HepG2 (cell line): ENCODE measurements around the gene SRSF3. TPM values are rescaled to one million over a fixed set of nuclear protein-coding genes. Genes with fewer than 3 reads are reported as not detected.
A peak's percentile ranks its signal among the peaks of the same experiment; 100 is the strongest.

ENCODE experiments used
- ATAC-seq: fragments of 200-7000 bp; cut with Tn5 transposase; 3 replicates; pipeline ENCODE4 v1.9.1; 2020; ENCODE audit warnings: mild to moderate bottlenecking, moderate library complexity
- BruUV-seq: library from RNA; stranded (reverse); fragments of 400-500 nt; replicated peaks from 2 replicates; lab custom pipeline; 2021; lab: Mats Ljungman, UMichigan
- CTCF ChIA-PET: fragments of 300-600 bp; formaldehyde crosslinking; extraction: SDS; loops from one replicate; lab custom pipeline; 2021; ENCODE audit warnings: low total read pairs, inconsistent platforms, low intra/inter-chr PET ratio; lab: Yijun Ruan, JAX
- POLR2A ChIA-PET: fragments of 350-600 bp; sonication (Branson Sonifier 250); formaldehyde crosslinking; loops from one replicate; lab custom pipeline; 2020; ENCODE audit warnings: antibody characterized with exemption, inconsistent platforms; lab: Yijun Ruan, JAX
- DNase-seq: peaks from one replicate; pipeline ENCODE4 v3.0.0-alpha.2; 2015; ENCODE audit warnings: low spot score
- FAIRE-seq: peaks from 3 replicates; lab custom pipeline; 2011; peaks lifted over from hg19 to GRCh38; lab: Jason Lieb, UNC
- H2AFZ ChIP-seq: one replicate; pipeline ENCODE4 v1.6.1; 2011; ENCODE audit warnings: low read length, inconsistent platforms
- H3K27ac ChIP-seq: fragments of 300-600 bp; 3 replicates; pipeline ENCODE4 v1.8.0; 2011; ENCODE audit warnings: mixed run types, mild to moderate bottlenecking, mixed read lengths, low read length, inconsistent platforms; ENCODE audit not compliant: insufficient read depth; ENCODE audit errors: extremely low read length
- H3K27me3 ChIP-seq, 2 experiments: fragments of 200-600 bp in 1 of 2; 2 replicates in 1 of 2; 3 replicates in 1 of 2; pipeline versions ENCODE4 v1.6.0 to v1.8.0; 2011; ENCODE audit warnings: low read length in 2 of 2, mild to moderate bottlenecking in 2 of 2, moderate library complexity in 2 of 2, inconsistent platforms in 1 of 2; ENCODE audit not compliant: insufficient read depth in 2 of 2, control insufficient read depth in 1 of 2
- H3K36me3 ChIP-seq, 2 experiments: fragments of 200-600 bp in 1 of 2; replicated peaks in 1 of 2; 2 replicates in 1 of 2; 3 replicates in 1 of 2; pipeline versions ENCODE4 v1.5.1 to v1.8.0; 2011; ENCODE audit warnings: low read length in 2 of 2, inconsistent platforms in 1 of 2; ENCODE audit not compliant: insufficient read depth in 2 of 2, control insufficient read depth in 1 of 2
- H3K4me1 ChIP-seq: 2 replicates; pipeline ENCODE4 v1.5.1; 2012; ENCODE audit warnings: low read length, inconsistent platforms; ENCODE audit not compliant: insufficient read depth
- H3K4me2 ChIP-seq: 2 replicates; pipeline ENCODE4 v1.6.0; 2011; ENCODE audit warnings: low read depth, low read length, inconsistent platforms
- H3K4me3 ChIP-seq, 3 experiments: fragments of 200-600 bp in 1 of 3; sonication (generic), shearing (Covaris generic) in 1 of 3; replicated peaks in 1 of 3; 2 replicates each; pipeline ENCODE4 v1.5.1; 2011 to 2016; ENCODE audit warnings: low read length in 3 of 3, inconsistent platforms in 2 of 3, low read depth in 2 of 3, mild to moderate bottlenecking in 2 of 3, control low read depth in 1 of 3, mixed read lengths in 1 of 3; ENCODE audit not compliant: insufficient read depth in 1 of 3
- H3K79me2 ChIP-seq: one replicate; pipeline ENCODE4 v1.6.1; 2011; ENCODE audit warnings: low read length, inconsistent platforms; ENCODE audit not compliant: insufficient read depth
- H3K9ac ChIP-seq: 2 replicates; pipeline ENCODE4 v1.6.0; 2011; ENCODE audit warnings: mild to moderate bottlenecking, low read depth, low read length, inconsistent platforms; ENCODE audit not compliant: insufficient read depth
- H3K9me3 ChIP-seq: 2 replicates; pipeline ENCODE4 v1.5.1; 2012; ENCODE audit warnings: mild to moderate bottlenecking, low read length
- H4K20me1 ChIP-seq: 2 replicates; pipeline ENCODE4 v1.6.0; 2011; ENCODE audit warnings: inconsistent platforms, mild to moderate bottlenecking, low read length, moderate library complexity; ENCODE audit not compliant: insufficient read depth
- DNMT3B ChIP-seq: conservative IDR thresholded peaks from 2 replicates; pipeline ENCODE4 v1.6.1; 2016; ENCODE audit warnings: missing biosample characterization, control low read depth
- FOSL2 ChIP-seq: sonication (generic); formaldehyde crosslinking; IDR thresholded peaks from 2 replicates; pipeline ENCODE4 v1.4.0; 2020; ENCODE audit warnings: missing genetic modification reagents
- MAFF ChIP-seq: IDR thresholded peaks from 2 replicates; pipeline ENCODE4 v1.6.1; 2011; ENCODE audit warnings: low read depth, low read length, improper control_type of control experiment
- MAFK ChIP-seq, 2 experiments: IDR thresholded peaks in 1 of 2; conservative IDR thresholded peaks in 1 of 2; 2 replicates each; pipeline ENCODE4 v1.6.1; 2011; ENCODE audit warnings: improper control_type of control experiment in 2 of 2, low read length in 2 of 2
- SAP130 ChIP-seq: IDR thresholded peaks from 2 replicates; pipeline ENCODE4 v1.6.1; 2016; ENCODE audit warnings: low read depth
- TEAD3 ChIP-seq: optimal IDR thresholded peaks from 2 replicates; pipeline ENCODE3; 2016; ENCODE audit warnings: borderline replicate concordance
- TFAP4 ChIP-seq: sonication (generic); IDR thresholded peaks from 2 replicates; pipeline ENCODE4 v1.6.1; 2016; ENCODE audit warnings: low read depth, borderline replicate concordance
- TGIF2 ChIP-seq: IDR thresholded peaks from 2 replicates; pipeline ENCODE4 v1.6.1; 2016; ENCODE audit warnings: control low read depth, missing compliant biosample characterization
- ZBTB2 ChIP-seq: sonication (generic); formaldehyde crosslinking; IDR thresholded peaks from 2 replicates; pipeline ENCODE4 v1.8.0; 2022; ENCODE audit warnings: low read depth, missing genetic modification reagents
- ZNF281 ChIP-seq: sonication (generic); formaldehyde crosslinking; IDR thresholded peaks from 2 replicates; pipeline ENCODE4 v1.4.0; 2020; ENCODE audit warnings: missing genetic modification reagents, borderline replicate concordance
- ZNF317 ChIP-seq: sonication (generic); formaldehyde crosslinking; IDR thresholded peaks from 2 replicates; pipeline ENCODE4 v1.5.0; 2020; ENCODE audit warnings: mild to moderate bottlenecking, missing genetic modification reagents
- ZXDC ChIP-seq: sonication (generic); formaldehyde crosslinking; IDR thresholded peaks from 2 replicates; pipeline ENCODE4 v1.5.0; 2020; ENCODE audit warnings: mild to moderate bottlenecking, missing genetic modification reagents
- WGBS: methylation state at CpG from one replicate; pipeline ENCODE4 v1.1.6; 2017; ENCODE audit warnings: low lambda C conversion rate; 5-methylcytosine and 5-hydroxymethylcytosine counted together
- in situ Hi-C: cut with HindIII; loops from 2 replicates; pipeline ENCODE4 v1.10.0; 2017; ENCODE audit warnings: low pct_unique_long_range_greater_than_20kb; ENCODE audit not compliant: extremely low pct_ligation_motif_present
- intact Hi-C: fragments of 100-400 bp; cut with micrococcal nuclease; formaldehyde crosslinking; loops from one replicate; pipeline ENCODE4 v1.10.0; 2022; ENCODE audit not compliant: unreplicated experiment
- polyA plus RNA-seq, 8 experiments: library from polyadenylated mRNA; depleted of rRNA in 3 of 8; stranded (reverse) in 7 of 8; unstranded in 1 of 8; fragments of >200 nt; fragmentation: Illumina TruSeq in 4 of 8; extraction: Trizol in 4 of 8; gene quantifications; 2 replicates each; pipeline versions ENCODE4 v1.2.1 to v1.2.3, GENCODE V29; 2011 to 2016; ENCODE audit warnings: low read depth in 4 of 8, missing spikeins in 1 of 8, mixed read lengths in 1 of 8; ENCODE audit not compliant: insufficient read depth in 1 of 8
- total RNA-seq, 5 experiments: library from RNA; depleted of rRNA; stranded (reverse); fragments of >200 nt; fragmentation: Illumina TruSeq; extraction: Trizol; gene quantifications; 2 replicates each; pipeline ENCODE4 v1.2.3, GENCODE V29; 2016; ENCODE audit warnings: low read depth in 1 of 5

The SRSF3 gene
- total and polyA plus RNA-seq, 2 of the 13 experiments (the other 11 are each of a cell fraction or from before 2014, with no cell fraction given): 206 to 684 TPM

- DNase-seq (peak; percentile 57), ATAC-seq (peak; percentile 34), FAIRE-seq (no peak)
- ChIA-PET POLR2A (interaction anchor here (1.6 kb wide), 1 partner anchor 11 kb away, joined by 5 read pairs; no protein-coding TSS in a partner anchor), CTCF (no interaction called here)
- Histone ChIP-seq H3K9ac (no peak overlapping the region), H3K4me1 (peaks cover 24% of the 10 kb centered on the region), H4K20me1 (peaks cover 8% of the 10 kb centered on the region), H3K4me2 (no peak overlapping the region), H3K4me3 (no peak overlapping the region), H2AFZ (no peak overlapping the region), H3K27ac (no peak overlapping the region), H3K27me3 (no peaks in the 10 kb centered on the region; a peak in 1 of 5 replicates), H3K79me2 (peaks cover 11% of the 10 kb centered on the region), H3K36me3 (no peaks in the 10 kb centered on the region), H3K9me3 (no peaks in the 10 kb centered on the region)
- TF ChIP-seq TGIF2 (CRISPR knock-in tag) (no peak), TEAD3 (CRISPR knock-in tag) (peak; percentile 42), FOSL2 (CRISPR knock-in tag) (peak; percentile 81), MAFK (conservative IDR thresholded peaks at IDR 0.05 in 1 of 2, IDR thresholded peaks at IDR 0.05 in 1 of 2; ENCODE audit: low read length in 2 of 2) (peak; percentile 21 to 47; a peak in 1 of 4 replicates), ZXDC (CRISPR knock-in tag) (no peak), ZBTB2 (CRISPR knock-in tag) (no peak), MAFF (peak; percentile 39; the same call in 1 of the 2 replicates), DNMT3B (CRISPR knock-in tag) (no peak), ZNF317 (CRISPR knock-in tag) (peak; percentile 71; the same call in 1 of the 2 replicates), TFAP4 (peak; percentile 26; the same call in 1 of the 2 replicates), SAP130 (CRISPR knock-in tag) (peak; percentile 34; the same call in 1 of the 2 replicates), ZNF281 (CRISPR knock-in tag) (peak; percentile 15; the same call in 1 of the 2 replicates)
- no TSS peak for BruUV-seq
- WGBS: 0% methylated on average over 1 of the region's 1 CpG
- in situ Hi-C loops: no loop called here
- intact Hi-C loops: loop anchor here (5.0 kb wide), 1 partner anchor 168 kb away; no protein-coding TSS in a partner anchor
Measured at GRCh38 chr6:36590237-36590636, 3.9 kb upstream of the SRSF3 start.
